GM19043 (cell line): ENCODE results near the gene KIF18B.

Experiments used
- ATAC-seq: cut with Tn5 transposase; IDR thresholded peaks from one replicate; pipeline ENCODE4 v1.9.1; 2021; ENCODE audit warnings: low read depth; ENCODE audit not compliant: unreplicated experiment

Gene KIF18B

DNA sequence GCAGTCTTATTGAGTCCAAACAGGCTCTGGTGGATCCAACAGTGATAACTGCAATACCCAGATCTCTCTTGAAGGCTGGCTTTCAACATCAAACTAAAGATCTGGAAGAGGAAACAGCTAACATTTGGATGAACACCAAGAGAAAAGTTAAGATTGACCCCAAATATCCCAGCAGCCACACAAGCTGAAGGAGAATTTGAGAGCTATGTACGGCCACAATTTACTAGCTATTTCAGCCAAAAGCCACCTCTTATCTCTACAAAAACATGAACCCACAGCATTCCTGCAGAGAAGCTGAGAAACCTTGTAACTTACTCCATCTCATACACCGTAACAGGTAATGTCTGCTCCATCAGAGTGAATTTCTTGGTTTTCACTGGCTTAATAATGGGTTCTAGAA, 62.6 kb downstream of the KIF18B start:
- ATAC-seq: no peak

DNA sequence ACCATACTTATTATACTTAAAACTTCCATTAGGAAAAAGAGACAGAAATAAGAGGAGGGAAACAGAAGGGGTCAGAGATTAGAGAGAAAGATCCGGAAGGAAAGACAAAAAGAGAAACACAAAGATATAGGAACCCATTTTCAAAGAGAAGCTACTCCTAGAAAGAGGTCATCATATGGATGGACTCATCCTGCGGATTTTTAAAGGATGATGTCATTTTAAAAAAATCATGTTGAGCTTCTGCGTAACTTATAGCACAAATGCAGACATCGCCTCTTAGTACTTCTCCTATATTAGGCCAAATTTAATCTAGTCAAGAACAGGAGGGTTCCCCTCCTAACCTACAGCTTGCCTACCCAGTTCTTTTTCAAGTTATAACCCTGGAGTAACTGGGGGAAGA, 66.4 kb downstream of the KIF18B start:
- no peak for ATAC-seq

DNA sequence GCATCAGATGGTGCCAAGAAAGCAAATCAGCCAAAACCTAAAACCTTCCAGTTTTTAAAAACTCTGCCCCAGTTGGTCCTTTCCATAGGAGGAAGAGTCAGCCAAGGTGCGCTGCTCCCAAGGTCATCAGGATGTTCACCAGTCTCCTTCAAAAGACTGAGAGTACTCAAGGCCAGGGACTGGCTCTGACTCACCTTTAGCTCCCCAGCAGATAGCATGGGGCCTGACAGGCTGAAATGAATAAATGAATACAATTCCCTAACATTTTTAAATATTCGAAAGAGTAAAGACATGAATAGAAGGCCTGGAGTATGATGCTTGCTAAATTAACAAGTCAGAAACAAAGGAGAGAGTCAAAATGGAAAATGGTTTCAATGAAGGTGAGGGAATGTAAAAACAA, 67.5 kb downstream of the KIF18B start:
- no peak for ATAC-seq

DNA sequence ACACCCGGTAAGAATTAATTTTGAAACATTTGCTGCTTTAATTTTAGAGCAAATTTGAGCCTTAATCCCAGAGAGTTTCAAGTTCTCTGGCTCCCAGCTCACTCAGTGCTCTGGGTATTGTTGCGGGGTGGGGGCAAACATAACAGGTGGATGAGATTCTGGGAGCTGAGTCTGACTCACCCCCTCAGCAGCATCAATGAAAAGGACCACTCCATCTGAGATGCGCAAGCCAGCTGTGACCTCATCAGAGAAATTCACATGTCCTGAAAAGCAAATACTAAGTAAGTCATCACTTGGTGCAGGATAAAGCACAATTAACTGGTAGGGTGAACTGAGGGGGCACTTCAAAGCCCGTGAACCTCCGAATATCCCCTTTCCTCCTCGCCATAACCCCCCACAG, 68.2 kb downstream of the KIF18B start:
- ATAC-seq: no peak

DNA sequence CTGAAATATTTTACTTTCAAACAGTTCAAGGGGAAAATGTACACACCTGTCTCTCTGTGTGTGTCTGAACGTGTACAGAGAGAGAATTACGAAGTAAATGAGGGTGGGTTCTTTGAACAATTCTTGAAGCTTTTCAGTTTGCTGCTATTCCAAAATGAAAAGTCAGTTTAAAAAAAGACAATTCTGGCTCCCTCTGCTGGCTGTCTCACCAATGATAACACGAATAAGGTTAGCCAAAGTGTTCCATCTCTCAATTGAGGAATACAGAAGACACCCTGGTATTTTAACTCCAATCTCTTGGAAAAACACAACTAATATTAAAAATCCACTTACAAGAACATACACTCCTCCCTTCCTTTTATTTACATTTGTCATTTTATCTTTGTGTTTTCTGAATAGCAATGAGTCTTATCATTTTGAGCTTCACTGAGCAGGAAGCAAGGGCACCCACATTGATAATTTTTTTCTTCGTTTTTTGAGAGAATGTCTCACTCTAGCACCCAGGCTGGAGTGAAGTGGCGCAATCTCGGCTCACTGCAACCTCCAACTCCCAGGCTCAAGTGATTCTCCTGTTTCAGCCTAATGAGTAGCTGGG, 68.8 kb downstream of the KIF18B start:
- ATAC-seq: no peak

DNA sequence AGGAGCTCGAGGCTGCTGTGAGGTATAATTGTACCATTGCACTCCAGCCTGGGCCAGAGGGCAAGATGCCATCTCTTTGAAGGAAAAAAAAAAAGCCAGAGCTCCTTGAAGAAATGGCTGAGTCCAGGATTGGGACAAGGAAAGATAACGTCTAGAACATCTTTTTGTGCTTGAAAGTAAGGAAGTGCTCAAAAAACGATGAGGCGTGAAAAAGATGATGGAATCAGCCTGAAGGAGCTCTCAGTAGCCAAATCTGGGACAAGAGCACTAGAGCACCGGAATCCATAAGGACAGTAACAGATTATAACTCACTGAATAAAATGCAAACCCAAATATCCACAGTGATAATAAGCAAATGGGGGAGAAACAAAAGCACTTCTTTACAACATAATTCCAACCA, 70.5 kb downstream of the KIF18B start:
- ATAC-seq: no peak

DNA sequence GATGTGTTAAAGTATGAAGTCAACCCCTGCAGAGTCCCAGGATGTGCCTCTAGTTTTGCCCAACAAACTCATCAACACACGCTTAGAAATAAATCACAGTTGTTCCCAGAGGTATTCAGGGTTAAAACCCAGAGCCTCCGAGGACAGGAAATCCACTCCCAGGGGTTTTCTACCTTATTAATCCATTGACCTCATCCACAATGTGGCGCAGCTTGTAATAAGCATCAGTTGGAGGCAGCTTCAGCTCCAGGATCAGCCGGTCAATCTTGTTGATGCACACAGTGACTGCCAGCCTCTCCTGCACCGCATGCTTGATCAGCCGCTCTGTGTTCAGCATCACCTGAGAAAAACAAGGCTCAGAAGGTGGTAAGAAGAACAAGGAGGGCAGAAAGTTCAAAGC, 71.8 kb downstream of the KIF18B start:
- no peak for ATAC-seq
